Thyroid gland (tissue), 4 donors: Measurements from ENCODE around the gene BCDIN3D. TPM values are rescaled to one million over a fixed set of nuclear protein-coding genes. Genes with fewer than 3 reads are reported as not detected.

Experiments used
- DNase-seq, 2 donors: peaks; one replicate each; pipeline ENCODE4 v3.0.0-alpha.2; 2019
- H3K27ac ChIP-seq, 3 donors: fragments of 200-600 bp; sonication (generic); 1 replicate in 2 of 3; 2 replicates in 1 of 3; pipeline ENCODE4 v1.5.1; 2016 to 2019; ENCODE audit warnings: mild to moderate bottlenecking in 1 of 3, moderate library complexity in 1 of 3
- H3K27me3 ChIP-seq: fragments of 200-600 bp; sonication (generic); one replicate; pipeline ENCODE4 v1.5.1; 2019
- H3K36me3 ChIP-seq, 2 donors: fragments of 200-600 bp; sonication (generic); one replicate each; pipeline ENCODE4 v1.5.1; 2016 to 2019
- H3K4me1 ChIP-seq, 2 donors: fragments of 200-600 bp; sonication (generic); one replicate each; pipeline ENCODE4 v1.5.1; 2017 to 2019
- H3K4me3 ChIP-seq, 3 donors: fragments of 200-600 bp; sonication (generic); replicated peaks in 1 of 3; 1 replicate in 2 of 3; 2 replicates in 1 of 3; pipeline ENCODE4 v1.5.1; 2016; ENCODE audit warnings: mild to moderate bottlenecking in 1 of 3
- H3K9me3 ChIP-seq: fragments of 200-600 bp; sonication (generic); one replicate; pipeline ENCODE4 v1.5.1; 2017
- CTCF ChIP-seq, 6 experiments: fragments of 200-600 bp in 3 of 6; fragments of 450-650 bp in 3 of 6; sonication (generic) in 3 of 6; IDR thresholded peaks; one replicate each; pipeline ENCODE4 v1.5.1; 2016 to 2019; ENCODE audit warnings: antibody characterized with exemption in 6 of 6, mild to moderate bottlenecking in 2 of 6, inconsistent platforms in 1 of 6, moderate library complexity in 1 of 6
- POLR2A ChIP-seq, 2 donors: fragments of 450-650 bp; IDR thresholded peaks; one replicate each; pipeline ENCODE4 v1.6.1; 2017; ENCODE audit warnings: antibody characterized with exemption in 2 of 2, mild to moderate bottlenecking in 2 of 2, moderate library complexity in 1 of 2
- WGBS, 2 donors: methylation state at CpG; one replicate each; pipeline ENCODE4 v1.1.5; 2017; 5-methylcytosine and 5-hydroxymethylcytosine counted together
- intact Hi-C: fragments of 100-400 bp; cut with DNase I; formaldehyde crosslinking; loops from one replicate; pipeline ENCODE4 v1.15.1; 2023
- total RNA-seq, 4 donors: library from RNA; depleted of rRNA; stranded (reverse); fragments of >200 nt; gene quantifications; one replicate each; pipeline ENCODE4 v1.2.3, GENCODE V29; 2016

The BCDIN3D gene
- total RNA-seq, 4 donors from 2014 or later: 3.9 to 6.1 (median 4.1) TPM

DNA sequence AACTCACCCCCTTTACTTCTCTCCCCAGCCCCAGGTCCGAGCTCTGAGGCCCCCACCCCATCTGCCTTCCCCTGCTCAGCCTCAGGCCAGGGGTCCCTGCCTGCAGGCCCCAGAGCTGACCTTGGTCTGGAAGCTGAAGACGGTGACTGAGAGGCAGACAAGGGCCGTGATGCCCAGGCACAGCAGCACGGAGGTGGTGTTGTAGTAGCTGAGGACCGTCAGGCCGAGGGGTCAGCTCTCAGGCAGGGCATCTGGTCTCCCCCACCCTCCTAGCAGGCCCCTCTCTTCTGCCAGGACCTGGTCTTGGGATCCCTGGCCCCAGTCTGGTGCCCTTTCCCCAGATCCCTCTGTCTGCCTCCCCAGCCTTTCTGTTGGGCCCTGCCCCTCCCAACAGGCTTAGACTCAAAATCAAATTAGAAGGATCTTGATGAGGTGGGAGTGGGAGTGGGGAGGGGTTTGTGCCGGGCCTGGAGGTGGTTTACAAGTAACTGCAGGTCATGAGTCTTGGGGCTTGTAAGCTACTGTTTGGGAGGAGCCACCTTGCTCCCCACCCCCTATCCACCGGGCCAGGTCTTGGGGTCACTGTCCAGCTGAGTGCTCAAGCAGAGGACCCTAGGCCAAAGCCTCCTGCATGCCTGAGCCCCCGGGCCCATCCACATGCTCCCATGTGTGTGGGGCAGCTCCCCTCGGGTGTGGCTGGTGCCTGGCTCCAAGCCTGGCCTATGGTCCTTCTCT lies 46.6 kb upstream of the BCDIN3D start:
- Histone ChIP-seq H3K27ac (no peak overlapping the region), H3K4me3 (no peak overlapping the region), H3K27me3 (no peaks in the 10 kb centered on the region), H3K36me3 (no peaks in the 10 kb centered on the region), H3K4me1 (peaks cover 4 to 12% of the 10 kb centered on the region in 2 donors), H3K9me3 (no peaks in the 10 kb centered on the region)
- WGBS, 2 donors: 88 to 91% methylated on average over 7 of the region's 10 CpGs
- intact Hi-C loops: no loop called here
- TF ChIP-seq CTCF (IDR thresholded peaks at IDR 0.05) (no peak), POLR2A (IDR thresholded peaks at IDR 0.05) (no peak)
- no peak for DNase-seq

- 78 to 92% methylated on average over 5 to 12 of the region's 13 CpGs for WGBS, 2 donors
Measured at GRCh38 chr12:49888461-49889151, 45.7 kb upstream of the BCDIN3D start.

GRCh38 chr12:49887536-49888401 lies 44.9 kb upstream of the BCDIN3D start:
- H3K4me1 ChIP-seq: peaks cover 0 to 6% of the 10 kb centered on the region in 2 donors
- 78 to 84% methylated on average over 8 to 9 of the region's 15 CpGs for WGBS, 2 donors
- DNase-seq: no peak

More at GRCh38 chr12:49888461-49889151, 45.7 kb upstream of the BCDIN3D start:
- H3K4me3 ChIP-seq: no peak overlapping the region
- H3K9me3 ChIP-seq: no peaks in the 10 kb centered on the region
- intact Hi-C loops: no loop called here
- H3K27me3 ChIP-seq: no peaks in the 10 kb centered on the region
- H3K4me1 ChIP-seq: peaks cover 0 to 6% of the 10 kb centered on the region in 2 donors
- H3K27ac ChIP-seq: no peak overlapping the region
- no peaks in the 10 kb centered on the region for H3K36me3 ChIP-seq
- DNase-seq: no peak
- TF ChIP-seq POLR2A (IDR thresholded peaks at IDR 0.05): no peak
- TF ChIP-seq CTCF (IDR thresholded peaks at IDR 0.05): no peak

DNA sequence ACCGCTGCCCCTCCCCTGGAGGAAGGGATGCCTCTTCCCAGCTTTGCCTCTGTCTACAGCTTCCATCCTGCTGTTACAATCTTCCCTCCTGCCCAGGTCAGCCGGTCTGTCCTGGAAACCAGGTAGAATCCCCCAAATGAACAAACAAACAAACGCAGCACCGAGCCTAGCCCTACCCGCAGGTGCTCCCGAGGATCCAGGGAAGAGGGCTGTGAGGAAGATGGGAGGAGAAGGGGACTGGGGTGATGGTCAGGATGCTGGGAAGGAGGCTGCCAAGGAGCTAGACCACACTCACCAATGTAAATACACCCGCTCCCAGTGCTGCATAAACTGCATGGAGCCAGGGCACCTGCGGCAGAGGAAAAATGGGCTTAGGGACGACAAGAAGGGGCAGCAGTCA lies 44.2 kb upstream of the BCDIN3D start:
- H3K9me3 ChIP-seq: no peaks in the 10 kb centered on the region
- WGBS, 2 donors: 81 to 82% methylated on average over 9 of the region's 9 CpGs
- intact Hi-C loops: no loop called here
- DNase-seq: no peak
- TF ChIP-seq CTCF (IDR thresholded peaks at IDR 0.05) (no peak), POLR2A (IDR thresholded peaks at IDR 0.05) (no peak)
- no peak overlapping the region for H3K4me3 ChIP-seq
- no peaks in the 10 kb centered on the region for H3K36me3 ChIP-seq
- H3K4me1 ChIP-seq: peaks cover 0 to 6% of the 10 kb centered on the region in 2 donors
- no peaks in the 10 kb centered on the region for H3K27me3 ChIP-seq
- no peak overlapping the region for H3K27ac ChIP-seq

More at GRCh38 chr12:49887536-49888401, 44.9 kb upstream of the BCDIN3D start:
- Histone ChIP-seq H3K9me3 (no peaks in the 10 kb centered on the region), H3K36me3 (no peaks in the 10 kb centered on the region), H3K4me3 (no peak overlapping the region), H3K27me3 (no peaks in the 10 kb centered on the region), H3K27ac (no peak overlapping the region)
- TF ChIP-seq CTCF (IDR thresholded peaks at IDR 0.05) (no peak), POLR2A (IDR thresholded peaks at IDR 0.05) (no peak)
- intact Hi-C loops: no loop called here
